HepG2 (cell line): ENCODE measurements around the gene CD36. TPM values are rescaled to one million over a fixed set of nuclear protein-coding genes. Genes with fewer than 3 reads are reported as not detected.

ENCODE experiments used
- ATAC-seq: fragments of 200-7000 bp; cut with Tn5 transposase; 3 replicates; pipeline ENCODE4 v1.9.1; 2020; ENCODE audit warnings: mild to moderate bottlenecking, moderate library complexity
- BruUV-seq: library from RNA; stranded (reverse); fragments of 400-500 nt; replicated peaks from 2 replicates; lab custom pipeline; 2021; lab: Mats Ljungman, UMichigan
- CTCF ChIA-PET: fragments of 300-600 bp; formaldehyde crosslinking; extraction: SDS; loops from one replicate; lab custom pipeline; 2021; ENCODE audit warnings: low total read pairs, inconsistent platforms, low intra/inter-chr PET ratio; lab: Yijun Ruan, JAX
- POLR2A ChIA-PET: fragments of 350-600 bp; sonication (Branson Sonifier 250); formaldehyde crosslinking; loops from one replicate; lab custom pipeline; 2020; ENCODE audit warnings: antibody characterized with exemption, inconsistent platforms; lab: Yijun Ruan, JAX
- DNase-seq: peaks from one replicate; pipeline ENCODE4 v3.0.0-alpha.2; 2015; ENCODE audit warnings: low spot score
- FAIRE-seq: peaks from 3 replicates; lab custom pipeline; 2011; peaks lifted over from hg19 to GRCh38; lab: Jason Lieb, UNC
- H2AFZ ChIP-seq: one replicate; pipeline ENCODE4 v1.6.1; 2011; ENCODE audit warnings: low read length, inconsistent platforms
- H3K27ac ChIP-seq: fragments of 300-600 bp; 3 replicates; pipeline ENCODE4 v1.8.0; 2011; ENCODE audit warnings: mixed run types, mild to moderate bottlenecking, mixed read lengths, low read length, inconsistent platforms; ENCODE audit not compliant: insufficient read depth; ENCODE audit errors: extremely low read length
- H3K27me3 ChIP-seq, 2 experiments: fragments of 200-600 bp in 1 of 2; 2 replicates in 1 of 2; 3 replicates in 1 of 2; pipeline versions ENCODE4 v1.6.0 to v1.8.0; 2011; ENCODE audit warnings: low read length in 2 of 2, mild to moderate bottlenecking in 2 of 2, moderate library complexity in 2 of 2, inconsistent platforms in 1 of 2; ENCODE audit not compliant: insufficient read depth in 2 of 2, control insufficient read depth in 1 of 2
- H3K36me3 ChIP-seq, 2 experiments: fragments of 200-600 bp in 1 of 2; replicated peaks in 1 of 2; 2 replicates in 1 of 2; 3 replicates in 1 of 2; pipeline versions ENCODE4 v1.5.1 to v1.8.0; 2011; ENCODE audit warnings: low read length in 2 of 2, inconsistent platforms in 1 of 2; ENCODE audit not compliant: insufficient read depth in 2 of 2, control insufficient read depth in 1 of 2
- H3K4me1 ChIP-seq: 2 replicates; pipeline ENCODE4 v1.5.1; 2012; ENCODE audit warnings: low read length, inconsistent platforms; ENCODE audit not compliant: insufficient read depth
- H3K4me2 ChIP-seq: 2 replicates; pipeline ENCODE4 v1.6.0; 2011; ENCODE audit warnings: low read depth, low read length, inconsistent platforms
- H3K4me3 ChIP-seq, 3 experiments: fragments of 200-600 bp in 1 of 3; sonication (generic), shearing (Covaris generic) in 1 of 3; replicated peaks in 1 of 3; 2 replicates each; pipeline ENCODE4 v1.5.1; 2011 to 2016; ENCODE audit warnings: low read length in 3 of 3, inconsistent platforms in 2 of 3, low read depth in 2 of 3, mild to moderate bottlenecking in 2 of 3, control low read depth in 1 of 3, mixed read lengths in 1 of 3; ENCODE audit not compliant: insufficient read depth in 1 of 3
- H3K79me2 ChIP-seq: one replicate; pipeline ENCODE4 v1.6.1; 2011; ENCODE audit warnings: low read length, inconsistent platforms; ENCODE audit not compliant: insufficient read depth
- H3K9ac ChIP-seq: 2 replicates; pipeline ENCODE4 v1.6.0; 2011; ENCODE audit warnings: mild to moderate bottlenecking, low read depth, low read length, inconsistent platforms; ENCODE audit not compliant: insufficient read depth
- H3K9me3 ChIP-seq: 2 replicates; pipeline ENCODE4 v1.5.1; 2012; ENCODE audit warnings: mild to moderate bottlenecking, low read length
- H4K20me1 ChIP-seq: 2 replicates; pipeline ENCODE4 v1.6.0; 2011; ENCODE audit warnings: inconsistent platforms, mild to moderate bottlenecking, low read length, moderate library complexity; ENCODE audit not compliant: insufficient read depth
- IRF1 ChIP-seq: sonication (generic); formaldehyde crosslinking; IDR thresholded peaks from 2 replicates; pipeline ENCODE4 v1.4.0; 2020; ENCODE audit warnings: low read depth, mild to moderate bottlenecking, missing genetic modification reagents
- MTERF4 ChIP-seq: sonication (generic); formaldehyde crosslinking; IDR thresholded peaks from 2 replicates; pipeline ENCODE4 v1.8.0; 2023; ENCODE audit warnings: mild to moderate bottlenecking, missing genetic modification reagents
- REST ChIP-seq, 2 experiments: IDR thresholded peaks; 2 replicates each; pipeline ENCODE4 v1.6.1; 2011 to 2012; ENCODE audit warnings: low read length in 2 of 2, borderline replicate concordance in 1 of 2, low read depth in 1 of 2, mild to moderate bottlenecking in 1 of 2, moderate library complexity in 1 of 2
- RFX5 ChIP-seq: IDR thresholded peaks from 2 replicates; pipeline ENCODE4 v1.6.1; 2011; ENCODE audit warnings: low read depth, low read length, improper control_type of control experiment
- ZNF503 ChIP-seq: sonication (generic); formaldehyde crosslinking; IDR thresholded peaks from 2 replicates; pipeline ENCODE4 v1.4.0; 2020; ENCODE audit warnings: missing genetic modification reagents
- ZNF550 ChIP-seq: sonication (generic); formaldehyde crosslinking; IDR thresholded peaks from 2 replicates; pipeline ENCODE4 v1.4.0; 2020; ENCODE audit warnings: mild to moderate bottlenecking, missing genetic modification reagents, borderline replicate concordance
- WGBS: methylation state at CpG from one replicate; pipeline ENCODE4 v1.1.6; 2017; ENCODE audit warnings: low lambda C conversion rate; 5-methylcytosine and 5-hydroxymethylcytosine counted together
- in situ Hi-C: cut with HindIII; loops from 2 replicates; pipeline ENCODE4 v1.10.0; 2017; ENCODE audit warnings: low pct_unique_long_range_greater_than_20kb; ENCODE audit not compliant: extremely low pct_ligation_motif_present
- intact Hi-C: fragments of 100-400 bp; cut with micrococcal nuclease; formaldehyde crosslinking; loops from one replicate; pipeline ENCODE4 v1.10.0; 2022; ENCODE audit not compliant: unreplicated experiment
- polyA plus RNA-seq, 8 experiments: library from polyadenylated mRNA; depleted of rRNA in 3 of 8; stranded (reverse) in 7 of 8; unstranded in 1 of 8; fragments of >200 nt; fragmentation: Illumina TruSeq in 4 of 8; extraction: Trizol in 4 of 8; gene quantifications; 2 replicates each; pipeline versions ENCODE4 v1.2.1 to v1.2.3, GENCODE V29; 2011 to 2016; ENCODE audit warnings: low read depth in 4 of 8, missing spikeins in 1 of 8, mixed read lengths in 1 of 8; ENCODE audit not compliant: insufficient read depth in 1 of 8
- total RNA-seq, 5 experiments: library from RNA; depleted of rRNA; stranded (reverse); fragments of >200 nt; fragmentation: Illumina TruSeq; extraction: Trizol; gene quantifications; 2 replicates each; pipeline ENCODE4 v1.2.3, GENCODE V29; 2016; ENCODE audit warnings: low read depth in 1 of 5

CD36 gene
- total and polyA plus RNA-seq, 2 of the 13 experiments (the other 11 are each of a cell fraction or from before 2014, with no cell fraction given): 2.8 to 4.8 TPM

- no peaks in the 10 kb centered on the region for H3K27me3 ChIP-seq
- no peak overlapping the region for H3K27ac ChIP-seq
- FAIRE-seq (no peak), DNase-seq (no peak), ATAC-seq (no peak)
- no peak overlapping the region for H3K9ac ChIP-seq
- in situ Hi-C loops: no loop called here
- no peaks in the 10 kb centered on the region for H3K9me3 ChIP-seq
- no peaks in the 10 kb centered on the region for H4K20me1 ChIP-seq
- no peaks in the 10 kb centered on the region for H3K79me2 ChIP-seq
- H3K4me2 ChIP-seq: no peak overlapping the region
- no peaks in the 10 kb centered on the region for H3K36me3 ChIP-seq
- 77% methylated on average over 4 of the region's 4 CpGs for WGBS
- BruUV-seq: no TSS peak
- TF ChIP-seq RFX5: no peak
- no peak for TF ChIP-seq ZNF503 (CRISPR knock-in tag)
- TF ChIP-seq ZNF550: no peak
- TF ChIP-seq REST (IDR thresholded peaks at IDR 0.05; ENCODE audit: borderline replicate concordance in 1 of 2, low read depth in 1 of 2, low read length in 2 of 2): no peak
- TF ChIP-seq MTERF4: no peak
- TF ChIP-seq IRF1 (CRISPR knock-in tag): no peak
- CTCF ChIA-PET: no interaction called here
- intact Hi-C loops: no loop called here
- POLR2A ChIA-PET: no interaction called here
- H2AFZ ChIP-seq: no peak overlapping the region
- H3K4me3 ChIP-seq: no peak overlapping the region
- peaks cover 18% of the 10 kb centered on the region; the same call in 1 of the 2 replicates for H3K4me1 ChIP-seq
Measured at GRCh38 chr7:80596933-80597517, 41.4 kb upstream of the CD36 start.
